Raji (cell line): ENCODE data around the gene ITPA.

Source experiments
- POLR2A ChIP-seq: IDR thresholded peaks from 2 replicates; pipeline ENCODE4 v1.6.1; 2011; ENCODE audit warnings: low read depth, low read length, control low read depth; ENCODE audit not compliant: insufficient read depth

Gene ITPA

DNA sequence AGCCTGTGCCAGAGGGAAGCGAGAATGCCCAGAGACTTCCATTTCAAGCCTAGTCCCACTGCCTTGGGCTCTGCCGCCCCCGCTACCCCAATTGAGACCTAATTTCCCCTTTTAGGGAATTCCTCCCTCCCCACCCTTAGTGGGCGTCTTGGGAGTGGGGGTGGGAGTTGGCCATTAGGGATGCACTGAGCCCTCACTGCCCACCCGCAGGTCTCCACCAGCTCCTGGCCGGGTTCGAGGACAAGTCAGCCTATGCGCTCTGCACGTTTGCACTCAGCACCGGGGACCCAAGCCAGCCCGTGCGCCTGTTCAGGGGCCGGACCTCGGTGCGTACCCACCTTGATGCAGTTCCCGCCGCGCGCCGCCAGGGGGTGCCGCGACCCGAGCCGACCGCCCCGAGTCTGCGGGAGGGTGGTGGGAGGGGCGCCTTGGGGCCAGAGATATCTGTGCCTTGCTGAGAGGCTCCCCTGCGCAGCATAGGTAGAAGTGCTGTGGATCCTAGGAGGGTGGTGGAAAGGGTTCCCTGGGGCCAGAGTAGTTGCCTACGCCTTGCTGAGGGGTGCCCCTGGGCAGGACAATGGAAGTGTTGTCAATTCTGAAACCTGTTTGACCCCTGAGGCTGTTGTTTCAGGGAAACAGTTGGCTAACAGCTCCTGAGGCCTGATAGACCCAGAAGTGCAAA, 9.2 kb downstream of the ITPA start:
- no peak for TF ChIP-seq POLR2A

DNA sequence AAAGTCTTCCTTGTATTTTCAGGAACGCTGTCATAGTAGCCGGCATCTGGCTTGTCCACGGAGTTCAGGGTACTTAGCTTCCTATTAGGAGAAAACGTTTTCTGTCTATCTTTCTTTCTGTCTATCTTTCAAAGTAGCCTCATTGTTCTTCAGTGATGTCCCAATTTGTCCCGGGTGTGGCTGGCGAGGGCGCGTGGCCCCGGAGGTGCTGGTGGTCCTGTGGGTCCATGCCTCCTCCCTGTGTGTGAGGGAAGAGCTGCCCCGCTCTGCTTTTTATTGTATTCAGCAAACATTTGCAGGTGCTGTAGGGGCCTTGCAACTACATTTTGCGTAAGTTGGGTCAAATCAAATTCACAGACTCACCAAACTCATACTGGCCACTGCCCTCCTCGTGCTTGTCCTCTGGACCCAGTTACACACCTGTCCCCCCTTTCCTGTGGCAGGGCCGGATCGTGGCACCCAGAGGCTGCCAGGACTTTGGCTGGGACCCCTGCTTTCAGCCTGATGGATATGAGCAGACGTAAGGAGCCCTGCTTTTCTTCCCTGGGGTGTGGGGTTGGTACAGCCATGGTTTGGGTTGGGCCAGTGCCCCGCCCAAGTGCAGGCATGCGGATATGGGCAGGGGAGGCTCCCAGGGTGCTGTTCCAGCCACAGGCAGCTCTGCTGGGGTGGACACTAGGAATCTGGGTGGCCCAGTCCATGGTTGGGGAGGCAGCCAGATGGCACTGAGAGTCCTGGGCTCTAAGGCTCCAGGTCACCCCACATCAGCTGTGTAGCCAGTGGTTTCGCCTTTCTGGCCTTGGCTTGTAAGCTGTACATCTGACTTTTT, 12.3 kb downstream of the ITPA start:
- no peak for TF ChIP-seq POLR2A

DNA sequence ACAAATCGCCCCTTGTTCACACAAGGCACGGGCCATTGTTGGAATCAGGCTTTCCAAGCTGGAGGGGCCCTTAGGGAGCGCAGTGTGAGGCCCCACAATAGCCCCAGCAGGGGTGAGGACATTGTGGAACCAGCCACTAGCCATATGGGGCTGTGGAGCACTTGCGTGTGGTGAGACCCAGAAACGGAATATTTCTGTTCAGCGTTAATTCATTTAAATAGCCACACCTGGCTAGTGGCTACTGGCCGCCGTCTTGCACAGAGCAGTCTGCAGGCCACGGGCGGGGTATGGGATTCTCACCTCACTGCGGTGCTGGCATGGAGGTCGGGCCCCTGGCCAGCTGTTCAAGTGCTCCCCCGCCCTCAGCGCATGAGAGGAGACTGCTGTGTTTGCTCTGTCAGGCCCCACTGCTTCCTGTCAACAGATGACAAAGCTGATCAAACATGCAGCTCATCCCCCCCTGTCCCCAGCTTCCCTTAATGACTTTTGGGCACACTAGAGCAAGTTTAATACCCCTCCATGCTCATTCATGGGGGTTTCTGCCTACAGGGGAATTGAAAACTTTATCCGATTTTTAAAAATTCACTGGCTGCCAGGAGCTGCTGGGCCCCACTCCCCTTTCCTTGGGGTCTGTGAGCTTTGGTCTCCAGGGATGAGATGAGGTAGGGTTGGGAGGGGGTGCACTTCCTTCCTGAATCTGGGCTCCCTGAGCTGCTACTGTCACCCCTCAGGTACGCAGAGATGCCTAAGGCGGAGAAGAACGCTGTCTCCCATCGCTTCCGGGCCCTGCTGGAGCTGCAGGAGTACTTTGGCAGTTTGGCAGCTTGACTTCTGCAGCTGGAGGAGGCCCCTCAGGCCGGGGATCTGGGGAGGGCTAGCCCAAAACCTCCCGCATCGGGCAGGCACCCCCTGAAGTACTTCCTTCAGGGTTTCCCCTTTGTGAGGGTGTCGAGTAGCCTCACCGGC, 13.6 kb downstream of the ITPA start:
- no peak for TF ChIP-seq POLR2A

DNA sequence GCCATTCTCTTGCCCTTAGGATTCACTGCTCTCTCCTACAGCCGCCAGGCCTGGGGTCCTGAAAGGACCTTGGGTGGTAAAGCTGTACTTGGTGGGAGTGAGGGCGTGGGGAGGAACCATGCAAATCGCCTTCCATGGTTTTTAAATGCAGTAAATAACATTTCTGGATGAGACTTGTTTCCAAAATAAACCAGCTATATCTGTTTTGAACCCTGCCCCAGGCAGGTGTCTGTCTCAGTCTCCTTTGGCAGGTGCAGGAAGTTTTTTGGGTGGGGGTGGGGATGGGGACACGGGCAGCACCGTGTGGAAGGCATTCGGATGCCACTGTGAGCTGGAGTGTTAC, 14.3 kb downstream of the ITPA start:
- TF ChIP-seq POLR2A: no peak

DNA sequence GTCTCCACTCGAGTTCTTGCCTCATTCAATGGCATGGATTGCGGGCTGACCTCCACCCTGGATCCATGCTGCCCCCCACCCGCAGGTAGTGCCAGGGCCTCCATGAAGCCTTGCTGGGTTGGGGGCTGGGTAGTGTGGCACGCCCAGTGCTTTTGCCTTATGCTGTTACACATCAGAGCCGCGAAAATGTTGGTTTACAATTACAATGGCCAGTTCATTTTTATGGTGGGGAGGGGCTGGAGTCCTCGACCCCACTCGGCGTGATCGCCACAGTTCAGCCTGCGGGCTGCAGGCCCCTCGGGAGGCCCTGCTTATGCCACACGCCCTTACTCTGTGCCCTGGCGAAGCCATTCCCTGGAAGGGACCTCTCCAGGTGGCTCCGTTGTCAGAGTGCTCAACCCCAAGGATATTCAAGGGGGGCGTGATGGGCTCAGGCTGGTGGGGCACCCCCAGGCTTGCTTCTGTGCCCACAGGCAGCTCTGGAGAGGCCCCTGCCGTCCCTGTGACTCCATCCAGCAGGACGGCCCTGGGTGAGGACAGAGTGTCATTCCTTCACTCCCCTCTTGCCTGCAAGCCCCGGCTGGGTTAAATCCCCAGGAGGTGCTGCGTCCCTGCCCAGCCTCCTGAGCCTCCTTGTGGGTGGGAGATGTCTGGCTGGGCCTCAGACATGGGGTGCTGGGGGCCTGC, 14.8 kb downstream of the ITPA start:
- no peak for TF ChIP-seq POLR2A

DNA sequence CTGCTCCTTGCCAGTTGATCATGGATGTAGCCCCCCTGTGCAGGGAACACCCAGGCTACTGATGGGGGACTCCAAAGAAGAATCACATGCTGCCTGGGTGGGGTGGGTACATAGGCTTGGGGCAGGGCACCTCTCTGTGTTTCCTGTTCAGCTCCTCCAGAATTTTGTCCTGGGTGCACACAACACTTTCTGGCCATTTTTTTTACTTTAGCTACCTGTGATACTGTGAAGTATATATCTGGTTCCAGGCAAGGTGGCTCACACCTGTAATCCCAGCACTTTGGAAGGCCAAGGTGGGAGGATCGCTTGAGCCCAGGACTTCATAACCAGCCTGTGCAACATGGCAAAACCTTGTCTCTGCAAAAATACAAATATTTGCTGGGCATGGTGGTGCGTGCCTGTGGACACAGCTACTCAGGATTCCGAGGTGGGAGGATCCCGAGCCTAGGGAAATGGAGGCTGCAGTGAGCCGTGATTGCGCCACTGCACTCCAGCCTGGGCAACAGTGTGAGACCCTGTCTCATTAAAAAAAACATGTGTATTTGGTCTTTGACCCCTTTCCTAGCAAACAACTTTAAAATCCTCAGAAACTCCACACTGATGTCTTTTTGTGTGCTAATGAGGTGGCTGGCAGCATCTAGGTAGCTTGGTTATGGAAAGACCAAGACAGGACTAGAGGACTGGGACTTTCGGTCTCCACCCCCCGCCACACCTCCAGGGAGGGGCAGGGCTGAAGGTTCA, 15.6 kb downstream of the ITPA start:
- no peak for TF ChIP-seq POLR2A

DNA sequence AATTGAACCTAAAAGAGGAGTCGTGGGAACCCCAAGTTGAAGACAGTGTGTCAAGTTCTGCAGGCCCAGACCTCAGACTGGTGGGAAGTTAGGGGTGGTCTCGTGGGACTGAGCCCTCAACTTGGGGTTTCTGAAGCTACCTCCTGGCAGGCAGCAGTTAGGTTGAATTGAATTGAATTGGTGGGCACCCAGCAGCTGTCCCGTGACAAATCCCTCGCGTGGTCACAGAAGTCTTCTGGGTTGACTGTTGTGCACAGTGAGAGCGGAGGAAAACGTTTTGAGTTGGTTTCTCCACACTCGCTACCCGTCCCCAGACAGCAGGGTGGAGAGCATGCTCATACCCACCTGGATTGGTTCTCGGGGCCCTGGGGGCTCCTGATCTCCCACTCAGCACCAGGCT, 16.8 kb downstream of the ITPA start:
- TF ChIP-seq POLR2A: no peak

DNA sequence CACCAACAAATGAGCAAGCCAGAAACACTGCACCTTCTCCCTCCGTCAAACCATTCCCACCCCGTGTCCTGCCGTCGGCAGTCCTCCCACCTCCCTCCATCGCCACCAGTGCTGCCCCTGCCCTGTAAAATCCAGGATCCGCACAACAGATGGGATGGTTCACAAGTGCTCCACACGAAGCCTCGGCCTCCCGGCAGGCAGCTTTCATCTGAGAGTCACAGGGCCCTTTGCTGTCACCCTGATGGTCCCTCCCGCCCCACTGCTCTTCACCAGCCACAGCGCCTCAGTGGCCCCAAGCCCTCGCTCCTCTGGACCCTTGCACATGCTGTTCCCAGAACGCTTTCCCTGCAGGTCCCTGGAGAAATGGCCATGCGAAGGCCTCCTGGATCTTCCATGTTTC, 17.6 kb downstream of the ITPA start:
- TF ChIP-seq POLR2A: no peak

DNA sequence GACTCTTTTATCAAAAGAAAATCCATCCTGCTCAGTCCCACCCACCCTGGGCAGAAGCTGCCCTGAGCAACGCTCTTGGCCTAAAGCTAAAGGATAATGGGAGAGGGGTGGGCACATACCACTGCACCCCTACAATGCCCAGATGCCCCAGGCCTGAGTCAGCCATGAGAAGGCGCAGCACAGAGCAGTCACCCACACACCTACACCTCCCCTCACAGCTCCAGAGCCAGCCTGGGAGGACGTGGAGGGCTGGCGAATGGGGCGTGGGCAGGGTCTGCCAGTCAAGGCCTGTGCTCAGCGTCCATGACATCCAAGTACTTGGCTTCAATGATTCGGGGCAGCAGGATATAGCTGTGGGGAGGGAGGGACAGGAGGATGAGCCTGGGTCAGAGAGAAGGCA, 18.2 kb downstream of the ITPA start:
- TF ChIP-seq POLR2A: no peak

DNA sequence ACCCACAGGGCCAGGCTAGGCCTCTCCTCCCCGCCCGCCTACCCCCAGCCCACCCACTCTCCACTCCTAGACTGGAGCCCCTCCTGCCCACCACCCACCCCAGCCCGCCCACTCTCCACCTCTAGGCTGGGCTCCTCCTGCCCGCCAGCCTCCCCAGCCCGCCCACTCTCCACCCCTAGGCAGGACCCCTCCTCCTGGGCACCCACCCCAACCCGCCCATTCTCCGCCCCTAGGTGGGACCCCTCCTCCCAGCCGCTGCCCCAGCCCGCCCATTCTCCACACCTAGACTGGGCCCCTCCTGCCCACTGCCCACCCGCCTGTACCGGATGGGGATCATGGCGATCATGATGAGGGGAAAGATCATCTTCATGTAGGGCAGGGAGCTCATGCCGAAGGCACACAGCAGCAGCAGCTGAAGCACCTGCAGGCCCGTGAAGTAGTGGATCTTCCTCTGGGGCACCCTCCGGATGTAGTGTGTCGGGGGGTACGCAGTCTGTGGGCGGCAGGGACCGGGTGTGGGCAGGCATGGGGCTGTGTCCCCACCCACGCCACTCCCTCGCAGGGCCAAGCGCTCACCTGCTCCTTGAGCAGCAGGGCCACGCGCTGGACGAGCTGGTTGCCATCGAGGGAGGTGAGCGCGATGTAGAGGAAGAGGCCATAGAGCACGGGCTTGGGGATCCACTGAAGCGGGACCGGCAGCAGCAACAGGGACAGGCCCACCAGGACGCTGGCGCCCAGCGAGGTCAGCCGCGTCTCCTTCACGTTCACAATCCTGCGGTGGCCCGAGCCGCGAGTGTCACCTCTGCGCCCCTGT, 18.8 kb downstream of the ITPA start:
- no peak for TF ChIP-seq POLR2A

DNA sequence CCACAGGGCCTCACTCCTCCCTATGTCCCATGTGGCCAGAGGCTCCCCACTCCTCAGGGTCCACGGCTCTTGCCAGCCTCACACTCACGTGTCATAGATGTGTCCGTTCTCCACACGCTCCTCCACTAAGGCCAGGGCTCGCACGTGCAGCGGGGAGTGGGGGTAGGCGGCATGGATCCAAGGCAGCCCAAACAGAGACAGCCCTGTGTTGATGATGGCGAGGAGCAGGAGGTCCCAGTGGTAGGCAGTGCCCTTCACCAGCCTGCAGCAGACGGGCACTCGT, 19.4 kb downstream of the ITPA start:
- no peak for TF ChIP-seq POLR2A

DNA sequence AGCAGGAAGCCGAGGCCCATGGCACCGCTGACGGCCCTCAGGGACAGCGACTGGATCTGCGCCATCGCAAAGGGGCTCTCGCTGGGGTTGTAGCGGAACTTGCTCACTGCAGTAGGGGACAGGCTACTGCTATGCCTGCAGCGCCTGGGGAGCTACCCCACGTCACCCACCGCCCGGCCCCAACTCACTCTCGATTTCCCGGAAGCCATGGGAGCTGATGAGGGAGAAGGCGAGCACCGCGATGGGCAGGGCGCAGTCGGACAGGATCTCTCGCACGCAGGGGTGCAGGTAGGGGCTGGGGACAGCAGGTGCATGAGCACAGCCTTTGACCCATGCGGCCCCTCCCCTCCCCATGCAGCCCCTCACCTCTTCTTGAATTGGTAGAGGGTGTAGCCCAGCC, 19.9 kb downstream of the ITPA start:
- TF ChIP-seq POLR2A: no peak

DNA sequence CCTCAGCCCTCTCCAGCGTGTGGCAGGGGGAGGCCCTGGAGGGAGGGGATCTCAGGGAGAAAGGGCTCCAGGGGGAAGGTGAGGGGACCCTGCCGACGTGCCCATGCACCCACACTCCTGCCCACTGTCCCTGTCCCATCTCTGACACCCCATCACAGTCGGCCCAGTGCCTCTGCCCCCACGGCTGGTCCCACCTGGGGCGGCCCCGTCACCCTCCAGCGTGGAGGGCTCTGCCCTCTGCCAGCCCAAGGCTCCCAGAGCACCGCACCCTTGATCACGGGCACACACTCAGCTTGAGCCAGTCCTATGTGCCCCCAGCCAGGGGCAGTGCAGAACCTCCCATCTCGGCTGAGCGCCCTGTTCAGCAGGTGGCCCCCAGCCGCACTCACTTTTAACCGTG, 20.5 kb downstream of the ITPA start:
- no peak for TF ChIP-seq POLR2A

DNA sequence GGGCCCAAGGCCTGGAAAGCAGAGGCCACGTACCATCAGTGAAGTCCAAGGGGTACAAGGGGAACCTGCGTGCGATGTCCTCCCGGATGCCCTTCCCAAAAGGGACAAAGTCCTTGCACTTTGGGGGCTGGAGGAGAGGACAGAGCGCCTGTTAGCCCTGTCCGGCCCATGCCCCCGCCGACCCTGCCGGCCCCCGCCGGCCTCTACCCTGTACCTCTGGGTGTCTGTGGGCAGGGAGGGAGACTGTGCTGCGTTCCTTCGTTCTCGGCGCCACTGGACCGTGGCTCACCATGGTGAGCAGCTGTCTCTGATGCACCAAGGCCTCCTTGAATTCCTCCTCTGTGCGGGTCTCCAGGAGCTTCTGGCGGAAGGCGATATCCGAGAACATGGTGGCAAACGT, 21.8 kb downstream of the ITPA start:
- no peak for TF ChIP-seq POLR2A

DNA sequence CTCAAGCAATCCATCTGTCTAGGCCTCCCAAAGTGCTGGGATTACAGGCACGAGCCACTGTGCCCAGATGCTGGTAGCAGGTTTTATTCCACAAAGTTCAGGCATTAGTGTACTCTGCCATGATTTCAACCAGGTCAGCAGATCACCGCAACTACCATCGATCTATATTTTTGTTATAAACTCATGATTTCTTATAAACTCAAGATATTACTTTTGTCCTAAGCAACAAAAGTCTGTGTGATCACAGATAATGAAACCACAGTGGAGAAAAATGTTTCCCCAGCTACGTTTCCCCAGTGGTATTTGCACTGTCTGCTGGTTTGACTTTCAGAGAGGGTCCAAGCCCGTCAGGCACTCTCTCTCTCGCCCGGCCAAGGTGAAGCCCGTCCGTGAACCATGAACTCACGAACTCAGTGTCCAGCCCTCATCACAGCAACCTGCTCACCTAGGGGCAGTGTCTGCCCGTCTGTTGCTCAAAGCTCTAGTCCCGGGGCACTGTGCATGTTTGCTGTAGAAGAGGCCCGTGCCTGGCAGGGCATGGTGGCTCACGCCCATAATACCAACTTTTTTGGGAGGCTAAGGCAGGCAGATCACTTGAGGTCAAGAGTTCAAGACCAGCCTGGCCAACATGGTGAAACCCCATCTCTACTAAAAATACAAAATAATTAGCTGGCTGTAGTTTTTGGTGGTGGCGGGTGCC, 22.7 kb downstream of the ITPA start:
- TF ChIP-seq POLR2A: no peak
